NCI-H128 (cell line): Measurements from ENCODE around the gene HYLS1.

Experiments used
- DNase-seq: peaks from one replicate; lab custom pipeline; 2025; ENCODE audit not compliant: unreplicated experiment; lab: John Stamatoyannopoulos, UW

The HYLS1 gene

GRCh38 chr11:125932301-125932700, 44.8 kb downstream of the HYLS1 start:
- no peak for DNase-seq

GRCh38 chr11:125933030-125933813, 45.8 kb downstream of the HYLS1 start:
- DNase-seq = no peak

GRCh38 chr11:125934473-125934872, 47.0 kb downstream of the HYLS1 start:
- DNase-seq = no peak

GRCh38 chr11:125935056-125935455, 47.6 kb downstream of the HYLS1 start:
- no peak for DNase-seq

- no peak for DNase-seq
These were observed 48.2 kb downstream of the HYLS1 start for GRCh38 chr11:125935618-125936199.

- DNase-seq = no peak
These were observed 51.0 kb downstream of the HYLS1 start for GRCh38 chr11:125938418-125938817.

GRCh38 chr11:125939081-125939521, 51.6 kb downstream of the HYLS1 start:
- DNase-seq = no peak

- DNase-seq = no peak
These were observed 52.7 kb downstream of the HYLS1 start for GRCh38 chr11:125940145-125940544.

- DNase-seq = no peak
These were observed 53.8 kb downstream of the HYLS1 start for GRCh38 chr11:125941267-125941618.

- DNase-seq = peak; percentile 53
These were observed 54.4 kb downstream of the HYLS1 start for GRCh38 chr11:125941619-125942611.

GRCh38 chr11:125942771-125943428, 55.4 kb downstream of the HYLS1 start:
- DNase-seq = no peak

GRCh38 chr11:125943661-125944349, 56.3 kb downstream of the HYLS1 start:
- no peak for DNase-seq

- no peak for DNase-seq
These were observed 57.0 kb downstream of the HYLS1 start for GRCh38 chr11:125944350-125945010.

- no peak for DNase-seq
These were observed 57.7 kb downstream of the HYLS1 start for GRCh38 chr11:125945011-125945796.

- DNase-seq = no peak
These were observed 58.5 kb downstream of the HYLS1 start, which contains the start of gene VSIG10L2 for GRCh38 chr11:125945797-125946520. VSIG10L2 (plus strand) TSS chr11:125946044; CDS start chr11:125946056, 12 bp downstream.

GRCh38 chr11:125946712-125947418, 59.4 kb downstream of the HYLS1 start:
- no peak for DNase-seq

GRCh38 chr11:125947419-125948277, 60.2 kb downstream of the HYLS1 start:
- no peak for DNase-seq
